Subcutaneous adipose tissue (tissue), 4 donors: Measurements from ENCODE around the gene MARCHF4. TPM values are rescaled to one million over a fixed set of nuclear protein-coding genes. Genes with fewer than 3 reads are reported as not detected.

Experiments used
- small RNA-seq: library from RNA; depleted of rRNA; stranded (forward); fragments of <200 nt; gene quantifications from one replicate; pipeline ENCODE3, GENCODE V24; 2016
- total RNA-seq, 4 donors: library from RNA; depleted of rRNA; stranded (reverse); fragments of >200 nt; gene quantifications; one replicate each; pipeline ENCODE4 v1.1.0, GENCODE V29; 2016
- TF ChIP-seq, protein P1 (sequence below): fragments of 450-650 bp; IDR thresholded peaks from one replicate; pipeline ENCODE4 v1.5.1; 2016; ENCODE audit warnings: low read depth, mild to moderate bottlenecking, control low read depth, antibody characterized with exemption, moderate library complexity

The MARCHF4 gene
- total RNA-seq, 4 donors from 2014 or later = not detected

DNA sequence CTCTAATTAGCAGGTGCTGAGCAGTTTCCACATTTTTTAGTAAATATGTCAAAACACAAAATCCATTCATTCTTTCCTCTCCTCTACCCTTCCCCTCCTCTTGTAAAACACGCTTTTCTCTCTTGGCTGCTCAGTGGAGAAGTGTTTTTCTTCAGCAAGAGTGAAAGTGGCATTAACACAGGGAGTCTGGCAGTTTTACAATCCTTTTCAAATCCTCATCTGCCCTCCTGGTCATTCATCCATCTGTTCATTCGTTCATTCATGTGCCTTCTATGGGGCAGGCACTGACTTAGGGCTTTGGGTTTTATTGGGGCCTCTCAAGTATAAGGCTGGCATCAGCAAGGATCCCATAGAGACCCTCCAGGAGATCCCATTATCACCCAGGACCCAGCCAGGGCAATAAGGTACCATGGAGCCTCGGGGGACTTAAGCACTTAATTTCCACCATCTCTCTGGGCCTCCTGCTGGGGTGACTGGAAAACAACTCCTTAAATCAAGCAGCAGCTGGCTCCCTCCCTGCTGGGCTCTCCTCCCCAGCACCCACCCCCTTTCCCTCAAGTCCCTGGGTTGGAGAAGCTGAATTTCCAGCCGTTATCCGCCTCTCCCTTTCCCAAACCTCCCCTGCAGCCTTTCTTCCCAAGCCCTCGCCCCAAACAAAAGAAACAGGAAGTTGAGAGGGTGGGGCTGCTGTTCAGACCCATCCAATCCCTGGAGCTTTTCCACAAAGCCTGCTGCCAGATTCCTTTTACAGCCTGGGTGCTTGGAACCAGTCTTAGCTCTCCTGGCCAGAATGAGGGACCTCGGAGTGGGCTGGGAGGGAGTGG, 32.6 kb downstream of the MARCHF4 start:
- TF ChIP-seq, protein P1, sequence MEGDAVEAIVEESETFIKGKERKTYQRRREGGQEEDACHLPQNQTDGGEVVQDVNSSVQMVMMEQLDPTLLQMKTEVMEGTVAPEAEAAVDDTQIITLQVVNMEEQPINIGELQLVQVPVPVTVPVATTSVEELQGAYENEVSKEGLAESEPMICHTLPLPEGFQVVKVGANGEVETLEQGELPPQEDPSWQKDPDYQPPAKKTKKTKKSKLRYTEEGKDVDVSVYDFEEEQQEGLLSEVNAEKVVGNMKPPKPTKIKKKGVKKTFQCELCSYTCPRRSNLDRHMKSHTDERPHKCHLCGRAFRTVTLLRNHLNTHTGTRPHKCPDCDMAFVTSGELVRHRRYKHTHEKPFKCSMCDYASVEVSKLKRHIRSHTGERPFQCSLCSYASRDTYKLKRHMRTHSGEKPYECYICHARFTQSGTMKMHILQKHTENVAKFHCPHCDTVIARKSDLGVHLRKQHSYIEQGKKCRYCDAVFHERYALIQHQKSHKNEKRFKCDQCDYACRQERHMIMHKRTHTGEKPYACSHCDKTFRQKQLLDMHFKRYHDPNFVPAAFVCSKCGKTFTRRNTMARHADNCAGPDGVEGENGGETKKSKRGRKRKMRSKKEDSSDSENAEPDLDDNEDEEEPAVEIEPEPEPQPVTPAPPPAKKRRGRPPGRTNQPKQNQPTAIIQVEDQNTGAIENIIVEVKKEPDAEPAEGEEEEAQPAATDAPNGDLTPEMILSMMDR = no peak

DNA sequence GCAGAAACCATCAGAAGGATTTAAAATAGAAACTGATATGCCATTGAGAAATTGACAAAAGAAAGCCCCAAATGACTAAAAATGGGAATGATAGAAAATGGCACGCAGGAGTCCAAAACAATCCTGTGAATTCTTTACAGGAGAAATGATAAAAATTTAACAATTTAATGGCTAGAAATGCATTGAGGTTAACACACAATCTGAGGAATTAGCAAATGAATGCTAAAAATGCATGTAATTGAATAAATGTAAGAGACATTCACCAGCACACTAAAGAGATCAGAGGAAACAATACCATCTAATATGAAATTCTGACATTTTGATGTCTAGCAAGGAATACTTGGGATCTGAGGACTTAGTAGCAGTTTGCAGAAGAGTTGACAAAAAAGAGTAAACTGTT, 37.0 kb downstream of the MARCHF4 start:
- TF ChIP-seq, protein P1 = no peak

GRCh38 chr2:216328347-216328746, 43.9 kb downstream of the MARCHF4 start:
- TF ChIP-seq, protein P1 = no peak

DNA sequence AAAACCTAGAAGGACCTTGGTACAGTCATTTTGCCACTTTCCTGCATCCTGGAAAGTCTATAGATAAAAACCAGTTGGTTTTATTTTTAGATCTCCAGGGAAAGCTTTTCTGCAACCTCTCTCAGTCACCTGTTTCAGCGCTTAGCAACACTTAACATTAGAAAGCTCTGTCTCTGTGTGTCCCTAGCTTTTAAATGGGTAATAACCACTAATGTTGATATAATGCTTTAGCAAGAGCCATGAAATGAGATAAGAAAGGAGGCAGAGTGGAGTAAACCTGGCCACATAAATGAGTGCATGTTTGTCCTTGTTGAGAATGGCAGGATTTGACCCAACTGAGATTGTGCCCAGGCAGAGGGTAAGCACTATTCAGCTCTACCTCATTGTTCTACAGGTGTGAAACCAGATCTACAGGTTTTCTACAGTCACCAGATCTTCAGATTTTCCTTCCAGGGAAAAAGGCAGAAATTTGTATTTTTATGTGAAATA, 44.8 kb downstream of the MARCHF4 start:
- TF ChIP-seq, protein P1 = no peak

Small RNA genes within 50 kb of the gene (small RNA-seq; reads per million reads assigned to genes)
- 0.49 reads per million for gene RF00019

Other genes with a start within 250 kb of the MARCHF4 start
- 10 to 100 TPM; 13.2 to 39.7 (median 23.6) TPM for gene SMARCAL1, start 40.0 kb upstream of the MARCHF4 start, total RNA-seq
- 1,000 to 10,000 TPM; 1,101 to 2,003 (median 1,461) TPM for gene RPL37A, start 126.4 kb upstream of the MARCHF4 start, total RNA-seq